ENCODE data around the gene PDLIM5.

PDLIM5 gene

GRCh38 chr4:94665500-94666404, 214.0 kb downstream of the PDLIM5 start:
- FAIRE-seq: no peak

- FAIRE-seq: no peak
Measured at GRCh38 chr4:94668724-94669123, 217.0 kb downstream of the PDLIM5 start.

- no peak for FAIRE-seq
Measured at GRCh38 chr4:94669672-94670664, 218.2 kb downstream of the PDLIM5 start.

GRCh38 chr4:94671113-94671512, 219.4 kb downstream of the PDLIM5 start:
- no peak for FAIRE-seq

- FAIRE-seq: no peak
Measured at GRCh38 chr4:94673961-94674360, 222.2 kb downstream of the PDLIM5 start.

- FAIRE-seq: no peak
Measured at GRCh38 chr4:94676970-94677369, 225.2 kb downstream of the PDLIM5 start.

- no peak for FAIRE-seq
Measured at GRCh38 chr4:94678896-94679295, 227.2 kb downstream of the PDLIM5 start.

GRCh38 chr4:94680176-94680862, 228.6 kb downstream of the PDLIM5 start:
- FAIRE-seq: no peak

GRCh38 chr4:94686086-94686485, 234.3 kb downstream of the PDLIM5 start:
- no peak for FAIRE-seq

- FAIRE-seq: no peak
Measured at GRCh38 chr4:94689155-94689860, 237.6 kb downstream of the PDLIM5 start.

GRCh38 chr4:94690851-94691254, 239.1 kb downstream of the PDLIM5 start:
- FAIRE-seq: no peak

- FAIRE-seq: no peak
Measured at GRCh38 chr4:94691552-94691951, 239.8 kb downstream of the PDLIM5 start.

GRCh38 chr4:94695384-94695783, 243.6 kb downstream of the PDLIM5 start:
- no peak for FAIRE-seq

GRCh38 chr4:94698187-94698586, 246.4 kb downstream of the PDLIM5 start:
- no peak for FAIRE-seq

GRCh38 chr4:94700298-94700697, 248.6 kb downstream of the PDLIM5 start:
- FAIRE-seq: no peak

- no peak for FAIRE-seq
Measured at GRCh38 chr4:94701631-94702300, 250.0 kb downstream of the PDLIM5 start.

GRCh38 chr4:94711635-94712034, 259.9 kb downstream of the PDLIM5 start:
- no peak for FAIRE-seq

GRCh38 chr4:94714365-94715160, 262.8 kb downstream of the PDLIM5 start:
- no peak for FAIRE-seq

- no peak for FAIRE-seq
Measured at GRCh38 chr4:94715726-94716125, 264.0 kb downstream of the PDLIM5 start.
